Measurements from ENCODE around the gene KIFC1. TPM values are rescaled to one million over a fixed set of nuclear protein-coding genes. Genes with fewer than 3 reads are reported as not detected.
A peak's percentile ranks its signal among the peaks of the same experiment; 100 is the strongest.

The KIFC1 gene
- total and polyA plus RNA-seq, 8 donors = 0.46 to 15.4 (median 6.6) TPM; not detected in 1

DNA sequence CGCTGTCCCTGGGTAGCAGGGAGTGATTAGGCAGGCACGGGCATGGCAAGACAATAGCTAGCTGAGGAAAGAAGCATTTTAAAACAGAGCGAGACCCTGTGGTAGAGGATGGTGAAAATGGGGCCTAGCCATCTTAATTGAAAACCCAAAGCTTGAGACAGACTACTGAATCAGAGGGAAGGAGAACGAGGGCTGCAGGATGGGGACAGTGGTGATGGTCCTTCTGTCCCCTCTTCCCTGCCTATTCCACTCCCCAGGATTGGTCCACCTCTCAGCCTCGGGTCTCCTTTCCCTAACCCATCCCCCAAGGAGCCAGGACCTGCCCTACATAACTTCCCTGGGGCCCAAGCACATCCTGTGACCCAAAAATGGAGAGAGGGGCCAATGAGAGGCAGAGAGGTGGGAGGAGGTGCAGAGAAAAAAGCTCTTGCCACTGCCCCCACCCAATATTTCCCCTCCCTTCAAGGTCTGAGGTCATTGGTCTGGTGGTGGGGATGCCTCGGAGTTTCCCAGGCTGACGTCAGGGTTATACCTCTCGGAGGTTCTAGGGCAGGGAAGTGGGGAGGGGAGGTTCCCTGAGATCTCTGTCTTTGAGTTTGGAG lies 27.2 kb downstream of the KIFC1 start:
- peak overlapping the region; percentile 46 to 83 (median 69) for H3K4me3 ChIP-seq
- WGBS, 5 donors = 39 to 50% (median 48%) methylated on average over 8 of the region's 8 CpGs
- H3K27ac ChIP-seq = peak overlapping the region; percentile 71 to 95 (median 93)
- intact Hi-C loops (cut with DNase I; ENCODE audit: low total_unique reads) = no loop called here
- TF ChIP-seq POLR2AphosphoS5 (IDR thresholded peaks at IDR 0.05) = no peak
- TF ChIP-seq POLR2A (IDR thresholded peaks at IDR 0.05) = no peak
- no peak for TF ChIP-seq EP300 (IDR thresholded peaks at IDR 0.05)
- TF ChIP-seq, protein P1, sequence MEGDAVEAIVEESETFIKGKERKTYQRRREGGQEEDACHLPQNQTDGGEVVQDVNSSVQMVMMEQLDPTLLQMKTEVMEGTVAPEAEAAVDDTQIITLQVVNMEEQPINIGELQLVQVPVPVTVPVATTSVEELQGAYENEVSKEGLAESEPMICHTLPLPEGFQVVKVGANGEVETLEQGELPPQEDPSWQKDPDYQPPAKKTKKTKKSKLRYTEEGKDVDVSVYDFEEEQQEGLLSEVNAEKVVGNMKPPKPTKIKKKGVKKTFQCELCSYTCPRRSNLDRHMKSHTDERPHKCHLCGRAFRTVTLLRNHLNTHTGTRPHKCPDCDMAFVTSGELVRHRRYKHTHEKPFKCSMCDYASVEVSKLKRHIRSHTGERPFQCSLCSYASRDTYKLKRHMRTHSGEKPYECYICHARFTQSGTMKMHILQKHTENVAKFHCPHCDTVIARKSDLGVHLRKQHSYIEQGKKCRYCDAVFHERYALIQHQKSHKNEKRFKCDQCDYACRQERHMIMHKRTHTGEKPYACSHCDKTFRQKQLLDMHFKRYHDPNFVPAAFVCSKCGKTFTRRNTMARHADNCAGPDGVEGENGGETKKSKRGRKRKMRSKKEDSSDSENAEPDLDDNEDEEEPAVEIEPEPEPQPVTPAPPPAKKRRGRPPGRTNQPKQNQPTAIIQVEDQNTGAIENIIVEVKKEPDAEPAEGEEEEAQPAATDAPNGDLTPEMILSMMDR (IDR thresholded peaks at IDR 0.05) = no peak
- peaks cover 24 to 29% (median 27%) of the 10 kb centered on the region in 4 donors for H3K36me3 ChIP-seq
- DNase-seq = peak in 1 of 2 donors; percentile 64
- peaks cover 33 to 64% (median 55%) of the 10 kb centered on the region in 4 donors for H3K4me1 ChIP-seq
- no peaks in the 10 kb centered on the region for H3K9me3 ChIP-seq
- H3K27me3 ChIP-seq = no peaks in the 10 kb centered on the region

DNA sequence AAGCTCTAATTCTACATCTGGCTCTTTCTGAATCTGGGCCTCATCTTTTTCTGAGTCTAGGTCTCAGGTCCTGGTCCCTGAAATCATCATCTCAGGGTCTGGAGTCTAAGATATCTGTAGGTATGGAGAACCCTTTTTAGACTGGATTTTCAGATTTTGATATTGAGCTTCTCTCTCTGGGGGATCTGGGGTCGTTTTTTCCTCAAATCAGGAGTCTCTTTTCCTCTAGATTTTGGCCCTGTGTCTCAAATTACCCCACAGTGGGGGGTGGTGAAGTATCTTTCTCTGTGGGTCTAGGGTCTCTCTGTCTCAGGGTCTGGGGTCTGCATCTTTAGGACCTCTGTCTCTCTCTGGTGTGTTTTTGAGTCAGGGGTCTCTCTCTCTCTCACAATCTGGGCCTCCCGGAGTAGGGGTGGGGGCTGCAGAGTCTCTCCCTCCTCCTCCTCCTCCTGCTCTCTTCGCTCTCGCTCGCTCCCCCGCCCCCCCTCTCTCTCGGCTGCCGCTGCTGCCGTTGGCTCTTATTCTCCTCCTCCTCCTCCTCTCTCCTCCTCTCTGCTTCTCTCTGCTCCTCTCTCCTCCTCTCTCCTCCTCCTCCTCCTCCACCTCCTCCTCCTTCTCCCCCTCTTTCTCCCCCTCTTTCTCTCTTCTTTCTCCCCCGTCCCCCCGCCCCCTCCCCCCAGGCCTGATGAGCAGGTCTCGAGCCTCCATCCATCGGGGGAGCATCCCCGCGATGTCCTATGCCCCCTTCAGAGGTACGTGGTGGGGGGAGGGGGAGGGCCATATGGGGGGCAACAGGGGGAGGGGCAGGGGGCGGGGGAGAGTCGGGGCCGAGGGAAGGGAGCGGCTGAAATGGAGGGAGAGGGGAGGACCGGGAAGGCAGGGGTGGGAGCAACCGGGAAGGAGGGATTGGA lies 28.2 kb downstream of the KIFC1 start, which contains the start of gene SYNGAP1:
SYNGAP1 (plus strand) TSS at position 486 of the 911 bp plus-strand sequence; CDS start at position 686, 200 bp downstream.
- intact Hi-C loops (cut with DNase I; ENCODE audit: low total_unique reads) = no loop called here
- Histone ChIP-seq H3K27me3 (no peaks in the 10 kb centered on the region), H3K9me3 (no peaks in the 10 kb centered on the region), H3K4me3 (peak within 1 kb of the TSS; percentile 37 to 57 (median 42)), H3K4me1 (peaks cover 37 to 64% (median 58%) of the 10 kb centered on the region in 4 donors), H3K36me3 (peaks cover 14 to 19% (median 17%) of the 10 kb centered on the region in 4 donors), H3K27ac (peak within 1 kb of the TSS; percentile 71 to 95 (median 93))
- 4 to 9% (median 7%) methylated on average over 19 to 22 of the region's 22 CpGs for WGBS, 5 donors
- peak in 1 of 2 donors; percentile 90 for DNase-seq
- TF ChIP-seq EP300 (IDR thresholded peaks at IDR 0.05) = no peak

DNA sequence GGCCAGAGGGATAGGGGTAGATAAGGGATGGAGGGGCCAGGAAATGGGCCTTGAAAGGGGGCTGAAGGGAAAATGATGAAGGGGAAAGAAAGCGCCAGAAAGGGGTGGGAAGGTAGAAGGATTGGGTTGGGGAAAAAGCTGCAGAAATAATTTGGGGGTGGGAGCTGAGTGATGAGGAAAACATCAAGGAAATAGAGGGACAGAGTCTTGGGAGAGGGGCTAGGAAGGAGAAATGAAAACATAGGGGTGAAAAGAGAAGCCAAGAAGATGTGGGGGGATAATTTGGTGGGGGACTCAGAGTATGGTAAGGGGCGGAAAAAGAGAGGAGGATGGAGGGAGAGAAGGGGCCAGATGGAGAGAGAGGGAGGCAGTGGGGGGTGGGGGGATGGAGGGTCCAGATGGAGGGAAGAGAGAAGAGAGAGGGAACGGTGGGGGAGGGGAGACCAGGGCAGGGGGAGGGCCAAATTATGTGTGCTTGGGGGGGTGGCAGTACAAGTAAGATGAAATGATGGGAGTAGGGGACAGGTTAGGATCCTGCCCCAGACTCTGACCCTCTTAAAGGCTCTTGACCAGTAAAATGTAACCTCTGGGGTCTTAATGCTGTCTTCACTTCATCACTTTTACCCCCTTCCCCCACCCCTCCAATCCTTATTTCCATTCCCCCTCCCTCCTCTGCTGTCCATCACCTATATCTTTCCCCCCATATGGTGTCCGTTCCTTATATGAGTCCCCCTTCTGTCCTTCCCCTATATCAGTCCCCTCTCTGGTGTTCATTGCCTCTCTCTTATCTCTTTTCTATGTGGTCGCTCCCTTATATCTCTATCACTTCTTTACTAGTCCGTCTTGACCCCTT lies 29.1 kb downstream of the KIFC1 start:
- intact Hi-C loops (cut with DNase I; ENCODE audit: low total_unique reads) = no loop called here
- Histone ChIP-seq H3K9me3 (no peaks in the 10 kb centered on the region), H3K27me3 (no peaks in the 10 kb centered on the region), H3K4me3 (peak overlapping the region; percentile 36 to 45 (median 38)), H3K4me1 (peaks cover 40 to 62% (median 54%) of the 10 kb centered on the region in 4 donors), H3K27ac (peak overlapping the region in 4 of 5 donors; percentile 92 to 95 (median 94)), H3K36me3 (peaks cover 5 to 10% (median 8%) of the 10 kb centered on the region in 4 donors)
- WGBS, 5 donors = 51 to 68% (median 55%) methylated on average over 5 to 6 of the region's 6 CpGs
- DNase-seq = no peak
- TF ChIP-seq, protein P1 (IDR thresholded peaks at IDR 0.05) = no peak
- TF ChIP-seq POLR2A (IDR thresholded peaks at IDR 0.05) (no peak), POLR2AphosphoS5 (IDR thresholded peaks at IDR 0.05) (no peak), EP300 (IDR thresholded peaks at IDR 0.05) (no peak)

DNA sequence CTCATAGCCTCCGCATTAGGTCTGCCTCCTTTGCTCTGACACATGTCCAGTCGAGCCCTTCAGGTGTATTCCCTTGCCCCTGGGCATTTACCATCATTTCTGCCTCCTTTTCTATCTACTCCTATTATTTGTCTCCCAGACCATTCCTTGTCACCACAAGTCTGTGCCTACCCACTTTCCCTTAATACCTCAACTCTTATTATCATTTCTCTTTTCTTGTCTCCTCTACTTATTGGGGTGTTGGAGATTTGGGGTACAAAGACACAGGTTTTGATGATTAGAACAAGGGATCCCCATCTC lies 29.7 kb downstream of the KIFC1 start:
- H3K4me1 ChIP-seq = peaks cover 36 to 60% (median 53%) of the 10 kb centered on the region in 4 donors
- H3K27me3 ChIP-seq = no peaks in the 10 kb centered on the region
- 81 to 95% (median 87%) methylated on average over 2 of the region's 2 CpGs for WGBS, 5 donors
- intact Hi-C loops (cut with DNase I; ENCODE audit: low total_unique reads) = no loop called here
- H3K4me3 ChIP-seq = no peak overlapping the region
- TF ChIP-seq EP300 (IDR thresholded peaks at IDR 0.05) (no peak), POLR2AphosphoS5 (IDR thresholded peaks at IDR 0.05) (no peak), POLR2A (IDR thresholded peaks at IDR 0.05) (no peak)
- TF ChIP-seq, protein P1 (IDR thresholded peaks at IDR 0.05) = no peak
- H3K27ac ChIP-seq = peak overlapping the region in 2 of 5 donors; percentile 92 to 93
- DNase-seq = no peak
- H3K9me3 ChIP-seq = no peaks in the 10 kb centered on the region
- peaks cover 0 to 4% (median 2%) of the 10 kb centered on the region in 4 donors for H3K36me3 ChIP-seq

Data from stomach (tissue), 9 donors.